ENCODE data around the gene LRIG2. TPM values are rescaled to one million over a fixed set of nuclear protein-coding genes. Genes with fewer than 3 reads are reported as not detected.

LRIG2 gene
- total RNA-seq, 2 experiments from 2014 or later: 12.9 to 15.8 TPM

- DNase-seq: no peak
- Mint-ChIP-seq H3K4me1 (ENCODE audit: low read depth) (no peaks in the 10 kb centered on the region), H3K4me3 (no peak overlapping the region), H3K36me3 (ENCODE audit: low read depth) (peaks cover 89% of the 10 kb centered on the region), H3K27me3 (no peaks in the 10 kb centered on the region), H3K27ac (no peak overlapping the region), H3K9me3 (no peaks in the 10 kb centered on the region)
- H3K4me1 ChIP-seq (ENCODE audit: insufficient read depth, low read length): no peaks in the 10 kb centered on the region
- no peak for ATAC-seq (ENCODE audit: poor library complexity)
- intact Hi-C loops (cut with DNase I, micrococcal nuclease): no loop called here
- H3K4me3 ChIP-seq (ENCODE audit: low read length): no peak overlapping the region
- peaks cover 74% of the 10 kb centered on the region for H3K36me3 ChIP-seq (ENCODE audit: insufficient read depth, low read length)
- no peaks in the 10 kb centered on the region for H3K9me3 ChIP-seq (ENCODE audit: control insufficient read depth in 1 of 2, insufficient read depth in 1 of 2, low read length in 2 of 2)
- no peak overlapping the region for H3K27ac ChIP-seq (ENCODE audit: low read depth in 1 of 2, low read length in 2 of 2)
- ChIA-PET CTCF (no interaction called here), POLR2A (no interaction called here)
- TF ChIP-seq CTCF (IDR thresholded peaks at IDR 0.05): no peak
- H3K27me3 ChIP-seq (ENCODE audit: control insufficient read depth in 1 of 2, insufficient read depth in 2 of 2, low read length in 2 of 2): no peaks in the 10 kb centered on the region
These were observed 45.3 kb downstream of the LRIG2 start for GRCh38 chr1:113118266-113118665.

DNA sequence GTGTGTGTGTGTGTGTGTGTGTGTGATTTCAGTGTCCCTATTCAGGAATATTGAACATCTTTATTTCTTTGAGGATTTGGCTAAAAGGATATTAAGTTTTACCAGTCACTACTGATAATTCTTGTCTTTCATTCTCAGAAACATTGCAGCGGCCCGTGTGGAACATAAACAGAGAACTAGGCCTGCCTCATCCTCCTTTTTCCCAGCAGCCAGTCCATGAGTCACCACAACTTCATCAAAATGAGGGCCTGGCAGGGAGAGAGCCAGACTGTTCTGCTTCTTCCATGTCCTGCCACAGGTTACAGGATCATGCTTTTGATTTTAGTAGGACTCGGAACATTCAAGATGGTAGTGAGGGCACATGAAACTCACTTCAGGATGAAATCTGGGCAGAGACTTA lies 50.7 kb downstream of the LRIG2 start:
- Histone ChIP-seq H3K27ac (ENCODE audit: low read depth in 1 of 2, low read length in 2 of 2) (no peak overlapping the region), H3K4me1 (ENCODE audit: insufficient read depth, low read length) (no peaks in the 10 kb centered on the region), H3K9me3 (ENCODE audit: control insufficient read depth in 1 of 2, insufficient read depth in 1 of 2, low read length in 2 of 2) (no peaks in the 10 kb centered on the region), H3K36me3 (ENCODE audit: insufficient read depth, low read length) (peaks cover 71% of the 10 kb centered on the region), H3K27me3 (ENCODE audit: control insufficient read depth in 1 of 2, insufficient read depth in 2 of 2, low read length in 2 of 2) (no peaks in the 10 kb centered on the region), H3K4me3 (ENCODE audit: low read length) (no peak overlapping the region)
- no peaks in the 10 kb centered on the region for H3K4me1 Mint-ChIP-seq (ENCODE audit: low read depth)
- POLR2A ChIA-PET: no interaction called here
- intact Hi-C loops (cut with DNase I, micrococcal nuclease): no loop called here
- CTCF ChIA-PET: no interaction called here
- no peaks in the 10 kb centered on the region for H3K9me3 Mint-ChIP-seq
- H3K27ac Mint-ChIP-seq: no peak overlapping the region
- no peak for TF ChIP-seq CTCF (IDR thresholded peaks at IDR 0.05)
- H3K36me3 Mint-ChIP-seq (ENCODE audit: low read depth): peaks cover 86% of the 10 kb centered on the region
- DNase-seq (no peak), ATAC-seq (ENCODE audit: poor library complexity) (no peak)
- H3K27me3 Mint-ChIP-seq: no peaks in the 10 kb centered on the region
- no peak overlapping the region for H3K4me3 Mint-ChIP-seq

DNA sequence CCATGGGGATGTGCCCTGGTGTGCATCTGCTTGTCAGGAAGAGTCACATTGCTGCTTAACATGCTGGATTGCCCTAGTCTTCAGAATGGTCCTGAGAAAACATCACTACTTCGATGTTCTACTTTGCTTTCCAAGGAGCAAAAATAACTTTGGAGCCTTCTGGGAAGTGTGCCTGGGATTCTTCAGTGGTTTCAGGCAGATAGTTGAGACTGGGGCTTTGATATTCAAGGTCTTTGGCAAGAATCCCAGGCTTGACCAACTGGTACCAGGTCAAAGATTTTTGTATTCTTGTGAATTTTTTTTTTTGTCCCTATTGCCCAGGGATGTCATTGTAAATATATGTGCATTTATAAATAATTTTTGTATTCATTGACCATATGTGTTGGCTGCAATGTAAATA lies 51.4 kb downstream of the LRIG2 start:
- H3K9me3 ChIP-seq (ENCODE audit: control insufficient read depth in 1 of 2, insufficient read depth in 1 of 2, low read length in 2 of 2): no peaks in the 10 kb centered on the region
- CTCF ChIA-PET: no interaction called here
- H3K27ac ChIP-seq (ENCODE audit: low read depth in 1 of 2, low read length in 2 of 2): no peak overlapping the region
- POLR2A ChIA-PET: no interaction called here
- DNase-seq (no peak), ATAC-seq (ENCODE audit: poor library complexity) (no peak)
- H3K4me1 Mint-ChIP-seq (ENCODE audit: low read depth): no peaks in the 10 kb centered on the region
- intact Hi-C loops (cut with DNase I, micrococcal nuclease): no loop called here
- H3K36me3 ChIP-seq (ENCODE audit: insufficient read depth, low read length): peaks cover 65% of the 10 kb centered on the region
- no peaks in the 10 kb centered on the region for H3K9me3 Mint-ChIP-seq
- TF ChIP-seq CTCF (IDR thresholded peaks at IDR 0.05): no peak
- H3K4me3 Mint-ChIP-seq: no peak overlapping the region
- H3K36me3 Mint-ChIP-seq (ENCODE audit: low read depth): peaks cover 80% of the 10 kb centered on the region
- H3K27me3 Mint-ChIP-seq: no peaks in the 10 kb centered on the region
- H3K27ac Mint-ChIP-seq: no peak overlapping the region
- no peaks in the 10 kb centered on the region for H3K4me1 ChIP-seq (ENCODE audit: insufficient read depth, low read length)
- H3K27me3 ChIP-seq (ENCODE audit: control insufficient read depth in 1 of 2, insufficient read depth in 2 of 2, low read length in 2 of 2): no peaks in the 10 kb centered on the region
- H3K4me3 ChIP-seq (ENCODE audit: low read length): no peak overlapping the region

Measured in CD4-positive, alpha-beta T cell (primary cell).